ENCODE measurements around the gene HSPG2.
"Not testable (repeated sequence)": the region's sequence is repeated elsewhere in the genome, so short reads cannot be mapped to it uniquely, and the experiment has no call there.

Gene HSPG2

GRCh38 chr1:21967216-21967615 lies 30.1 kb upstream of the HSPG2 start:
- H2AFZ ChIP-seq (ENCODE audit: low read length); H3K9ac ChIP-seq (ENCODE audit: low read length); H3K27ac ChIP-seq (ENCODE audit: low read depth, low read length, poor library complexity, severe bottlenecking); H4K20me1 ChIP-seq (ENCODE audit: insufficient read depth, low read length); H3K4me3 ChIP-seq (ENCODE audit: low read depth, low read length, poor library complexity, severe bottlenecking); H3K36me3 ChIP-seq (ENCODE audit: insufficient read depth, low read length); H3K9me2 ChIP-seq (ENCODE audit: low read depth, low read length); H3K27me3 ChIP-seq (ENCODE audit: insufficient read depth, low read length); H3K4me2 ChIP-seq (ENCODE audit: low read length); H3K9me3 ChIP-seq (ENCODE audit: low read length); H3F3A ChIP-seq (ENCODE audit: insufficient read depth, low read length); H3K4me1 ChIP-seq (ENCODE audit: insufficient read depth, low read length, severe bottlenecking); H3K79me2 ChIP-seq (ENCODE audit: insufficient read depth, low read length): not testable (repeated sequence)

GRCh38 chr1:21966247-21967000 lies 29.3 kb upstream of the HSPG2 start:
- H3K27me3 ChIP-seq (ENCODE audit: insufficient read depth, low read length), result no peaks in the 10 kb centered on the region
- H3K27ac ChIP-seq (ENCODE audit: low read depth, low read length, poor library complexity, severe bottlenecking), result no peak overlapping the region
- H3K4me3 ChIP-seq (ENCODE audit: low read depth, low read length, poor library complexity, severe bottlenecking), result no peak overlapping the region
- no peaks in the 10 kb centered on the region for H3K79me2 ChIP-seq (ENCODE audit: insufficient read depth, low read length)
- no peak for TF ChIP-seq EZH2 (IDR thresholded peaks at IDR 0.05; ENCODE audit: borderline replicate concordance, low read length)
- no peak for TF ChIP-seq CTCF (IDR thresholded peaks at IDR 0.05; ENCODE audit: low read length)
- no peak overlapping the region for H2AFZ ChIP-seq (ENCODE audit: low read length)
- no peak overlapping the region for H3K9ac ChIP-seq (ENCODE audit: low read length)
- no peaks in the 10 kb centered on the region for H3K4me1 ChIP-seq (ENCODE audit: insufficient read depth, low read length, severe bottlenecking)
- no peaks in the 10 kb centered on the region for H3K9me2 ChIP-seq (ENCODE audit: low read depth, low read length)
- no peaks in the 10 kb centered on the region for H3K9me3 ChIP-seq (ENCODE audit: low read length)
- H3K4me2 ChIP-seq (ENCODE audit: low read length), result no peak overlapping the region
- no peaks in the 10 kb centered on the region for H3K36me3 ChIP-seq (ENCODE audit: insufficient read depth, low read length)
- H3F3A ChIP-seq (ENCODE audit: insufficient read depth, low read length), result no peaks in the 10 kb centered on the region
- no peaks in the 10 kb centered on the region for H4K20me1 ChIP-seq (ENCODE audit: insufficient read depth, low read length)

- Histone ChIP-seq H4K20me1 (ENCODE audit: insufficient read depth, low read length) (no peaks in the 10 kb centered on the region), H3K9ac (ENCODE audit: low read length) (no peak overlapping the region), H3K9me3 (ENCODE audit: low read length) (no peaks in the 10 kb centered on the region), H3K4me2 (ENCODE audit: low read length) (no peak overlapping the region), H3K27me3 (ENCODE audit: insufficient read depth, low read length) (no peaks in the 10 kb centered on the region), H3K36me3 (ENCODE audit: insufficient read depth, low read length) (no peaks in the 10 kb centered on the region), H3K9me2 (ENCODE audit: low read depth, low read length) (no peaks in the 10 kb centered on the region), H3K4me3 (ENCODE audit: low read depth, low read length, poor library complexity, severe bottlenecking) (no peak overlapping the region), H2AFZ (ENCODE audit: low read length) (no peak overlapping the region), H3K4me1 (ENCODE audit: insufficient read depth, low read length, severe bottlenecking) (no peaks in the 10 kb centered on the region), H3K79me2 (ENCODE audit: insufficient read depth, low read length) (no peaks in the 10 kb centered on the region), H3F3A (ENCODE audit: insufficient read depth, low read length) (no peaks in the 10 kb centered on the region), H3K27ac (ENCODE audit: low read depth, low read length, poor library complexity, severe bottlenecking) (no peak overlapping the region)
- no peak for TF ChIP-seq EZH2 (IDR thresholded peaks at IDR 0.05; ENCODE audit: borderline replicate concordance, low read length)
- peak; percentile 92 for TF ChIP-seq CTCF (IDR thresholded peaks at IDR 0.05; ENCODE audit: low read length)
Measured at GRCh38 chr1:21963477-21964217, 26.5 kb upstream of the HSPG2 start.

Data from OCI-LY1 (cell line).